Endothelial cell of umbilical vein (primary cell): ENCODE data around the gene DHX35. TPM values are rescaled to one million over a fixed set of nuclear protein-coding genes. Genes with fewer than 3 reads are reported as not detected.

Experiments used
- BruUV-seq: library from RNA; stranded (reverse); fragments of 400-500 nt; replicated peaks from 2 replicates; lab custom pipeline; 2021; lab: Mats Ljungman, UMichigan
- CTCF ChIA-PET: fragments of 300-600, 350-600 bp; sonication (Branson Sonifier 250); formaldehyde crosslinking; loops from one replicate; lab custom pipeline; 2021; ENCODE audit warnings: antibody characterized with exemption, inconsistent platforms; lab: Charles Lee
- POLR2A ChIA-PET: fragments of 300-600, 350-600 bp; sonication (Branson Sonifier 250); formaldehyde crosslinking; loops from one replicate; lab custom pipeline; 2021; ENCODE audit warnings: antibody characterized with exemption, inconsistent platforms; lab: Charles Lee
- DNase-seq: peaks from one replicate; pipeline ENCODE4 v3.0.0-alpha.2; 2011; ENCODE audit warnings: low read depth, low spot score
- FAIRE-seq: peaks from 2 replicates; lab custom pipeline; 2011; peaks lifted over from hg19 to GRCh38; lab: Jason Lieb, UNC
- H2AFZ ChIP-seq: 2 replicates; pipeline ENCODE4 v1.6.0; 2012; ENCODE audit warnings: low read depth, low read length, control low read depth, inconsistent platforms
- H3K27ac ChIP-seq: 2 replicates; pipeline ENCODE4 v1.5.1; 2011; ENCODE audit warnings: low read depth, mild to moderate bottlenecking, control low read depth, low read length, moderate library complexity; ENCODE audit not compliant: insufficient read depth
- H3K27me3 ChIP-seq, 2 experiments: 2 replicates each; pipeline versions ENCODE4 v1.6.0 to v1.6.1; 2011; ENCODE audit warnings: low read length in 2 of 2, mixed read lengths in 1 of 2; ENCODE audit not compliant: control insufficient read depth in 2 of 2, insufficient read depth in 2 of 2
- H3K36me3 ChIP-seq, 2 experiments: 2 replicates in 1 of 2; 3 replicates in 1 of 2; pipeline ENCODE4 v1.5.1; 2011; ENCODE audit warnings: low read length in 2 of 2, mild to moderate bottlenecking in 1 of 2, moderate library complexity in 1 of 2; ENCODE audit not compliant: control insufficient read depth in 2 of 2, insufficient read depth in 2 of 2; ENCODE audit errors: extremely low read depth in 1 of 2
- H3K4me1 ChIP-seq: 3 replicates; pipeline ENCODE4 v1.5.1; 2011; ENCODE audit warnings: mild to moderate bottlenecking, low read length; ENCODE audit not compliant: control insufficient read depth, insufficient read depth; ENCODE audit errors: extremely low read depth
- H3K4me2 ChIP-seq: 2 replicates; pipeline ENCODE4 v1.6.1; 2011; ENCODE audit warnings: low read length, control low read depth, mixed read lengths; ENCODE audit not compliant: insufficient read depth
- H3K4me3 ChIP-seq, 3 experiments: fragments of 200-600 bp in 1 of 3; sonication (generic), shearing (Covaris generic) in 1 of 3; replicated peaks in 1 of 3; 2 replicates each; pipeline ENCODE4 v1.5.1; 2011 to 2016; ENCODE audit warnings: control low read depth in 3 of 3, low read length in 3 of 3, mild to moderate bottlenecking in 2 of 3, inconsistent platforms in 1 of 3, low read depth in 1 of 3, moderate library complexity in 1 of 3; ENCODE audit not compliant: insufficient read depth in 1 of 3
- H3K79me2 ChIP-seq: 2 replicates; pipeline ENCODE4 v1.6.0; 2012; ENCODE audit warnings: low read length, inconsistent platforms; ENCODE audit not compliant: control insufficient read depth, insufficient read depth
- H3K9ac ChIP-seq: replicated peaks from 2 replicates; pipeline ENCODE3; 2011; ENCODE audit warnings: low read length, control low read depth; ENCODE audit not compliant: insufficient read depth; ENCODE audit errors: extremely low read depth
- H3K9me1 ChIP-seq: replicated peaks from 3 replicates; pipeline ENCODE4 v1.6.0; 2011; ENCODE audit warnings: mild to moderate bottlenecking, low read length; ENCODE audit not compliant: control insufficient read depth, insufficient read depth; ENCODE audit errors: extremely low read depth
- H3K9me3 ChIP-seq: replicated peaks from 2 replicates; pipeline ENCODE4 v1.5.1; 2012; ENCODE audit warnings: low read length, inconsistent platforms; ENCODE audit not compliant: control insufficient read depth, insufficient read depth
- H4K20me1 ChIP-seq: replicated peaks from 2 replicates; pipeline ENCODE3; 2011; ENCODE audit warnings: mild to moderate bottlenecking, low read length; ENCODE audit not compliant: control insufficient read depth, insufficient read depth; ENCODE audit errors: extremely low read depth
- CTCF ChIP-seq, 2 donors: IDR thresholded peaks; 1 replicate in 1 of 2; 2 replicates in 1 of 2; pipeline ENCODE4 v1.5.1; 2011; ENCODE audit warnings: low read length in 2 of 2, mild to moderate bottlenecking in 2 of 2, moderate library complexity in 2 of 2, control low read depth in 1 of 2, inconsistent platforms in 1 of 2, low read depth in 1 of 2; ENCODE audit not compliant: insufficient read depth in 1 of 2; ENCODE audit errors: extremely low read depth in 1 of 2
- FOS ChIP-seq: IDR thresholded peaks from 2 replicates; pipeline ENCODE4 v1.6.1; 2011; ENCODE audit warnings: mild to moderate bottlenecking, low read length, moderate library complexity, borderline replicate concordance; ENCODE audit not compliant: insufficient read depth
- GATA2 ChIP-seq: IDR thresholded peaks from 2 replicates; pipeline ENCODE4 v1.7.0; 2011; ENCODE audit warnings: low read depth, mild to moderate bottlenecking, moderate library complexity, mixed read lengths, low read length; ENCODE audit not compliant: insufficient read length, insufficient read depth
- JUN ChIP-seq: IDR thresholded peaks from 2 replicates; pipeline ENCODE4 v1.6.1; 2011; ENCODE audit warnings: borderline replicate concordance, low read depth; ENCODE audit not compliant: insufficient read length, insufficient read depth
- MAX ChIP-seq: IDR thresholded peaks from 2 replicates; pipeline ENCODE4 v1.6.1; 2011; ENCODE audit not compliant: insufficient read depth, insufficient read length
- MYC ChIP-seq: IDR thresholded peaks from one replicate; pipeline ENCODE4 v1.6.1; 2011; ENCODE audit warnings: mild to moderate bottlenecking, low read depth, low read length
- POLR2A ChIP-seq: IDR thresholded peaks from 2 replicates; pipeline ENCODE4 v1.6.1; 2012; ENCODE audit warnings: low read depth, mild to moderate bottlenecking, control low read depth, low read length
- POLR2AphosphoS5 ChIP-seq: IDR thresholded peaks from 2 replicates; pipeline ENCODE4 v1.6.1; 2012; ENCODE audit warnings: low read depth, mild to moderate bottlenecking, control low read depth, low read length, moderate library complexity; ENCODE audit not compliant: insufficient read depth
- dilution Hi-C: fragments of 300-500 bp; cut with MboI; formaldehyde crosslinking; loops from one replicate; pipeline ENCODE4 v1.15.0; 2019; ENCODE audit warnings: low sequenced_read_pairs; ENCODE audit not compliant: extremely low pct_ligation_motif_present
- intact Hi-C: fragments of 100-400 bp; cut with micrococcal nuclease; formaldehyde crosslinking; loops from one replicate; pipeline ENCODE4 v1.10.0; 2022
- polyA plus RNA-seq, 4 experiments: library from polyadenylated mRNA; depleted of rRNA in 3 of 4; stranded (reverse) in 3 of 4; unstranded in 1 of 4; fragments of >200 nt; gene quantifications; 2 replicates each; pipeline versions ENCODE4 v1.2.1 to v1.2.3, GENCODE V29; 2011 to 2012; ENCODE audit warnings: missing spikeins in 1 of 4
- total RNA-seq: library from RNA; stranded (reverse); gene quantifications from 2 replicates; pipeline ENCODE4 v1.2.3, GENCODE V29; 2021

The DHX35 gene
- total and polyA plus RNA-seq, 2 donors (not counting 3 experiments of a cell fraction or from before 2014, with no cell fraction given), result 10.0 to 13.0 TPM

GRCh38 chr20:38968090-38968489, 5.9 kb downstream of the DHX35 start:
- intact Hi-C loops, result no loop called here
- Histone ChIP-seq H3K4me3 (no peak overlapping the region), H3K27me3 (no peaks in the 10 kb centered on the region), H3K27ac (no peak overlapping the region), H2AFZ (no peak overlapping the region), H3K4me2 (no peak overlapping the region), H3K4me1 (peaks cover 4% of the 10 kb centered on the region), H3K9me3 (no peaks in the 10 kb centered on the region), H4K20me1 (no peaks in the 10 kb centered on the region), H3K36me3 (peaks cover 0 to 2% of the 10 kb centered on the region in 2 experiments), H3K79me2 (peaks cover 27% of the 10 kb centered on the region), H3K9ac (no peak overlapping the region), H3K9me1 (no peaks in the 10 kb centered on the region)
- dilution Hi-C loops, result no loop called here
- ChIA-PET POLR2A (no interaction called here), CTCF (interaction anchor here (0.9 to 1.5 kb wide), 3 partner anchors 41 to 75 kb away, joined by 3 to 4 read pairs (median 3); partner anchors contain the start of gene FAM83D)
- BruUV-seq, result no TSS peak
- no peak for DNase-seq
- TF ChIP-seq GATA2, result no peak
- no peak for TF ChIP-seq MYC
- no peak for TF ChIP-seq MAX
- no peak for TF ChIP-seq POLR2AphosphoS5
- FAIRE-seq, result no peak

GRCh38 chr20:38969708-38970107, 7.6 kb downstream of the DHX35 start:
- Histone ChIP-seq H3K4me2 (no peak overlapping the region), H3K9ac (no peak overlapping the region), H4K20me1 (no peaks in the 10 kb centered on the region), H3K4me1 (peaks cover 6% of the 10 kb centered on the region), H3K79me2 (peaks cover 19% of the 10 kb centered on the region), H3K27me3 (no peaks in the 10 kb centered on the region), H2AFZ (no peak overlapping the region), H3K9me1 (no peaks in the 10 kb centered on the region), H3K36me3 (peaks cover 0 to 4% of the 10 kb centered on the region in 2 experiments), H3K4me3 (no peak overlapping the region), H3K9me3 (no peaks in the 10 kb centered on the region), H3K27ac (no peak overlapping the region)
- dilution Hi-C loops, result no loop called here
- CTCF ChIA-PET, result no interaction called here
- intact Hi-C loops, result no loop called here
- FAIRE-seq, result no peak
- POLR2A ChIA-PET, result no interaction called here
- no TSS peak for BruUV-seq
- no peak for DNase-seq
- no peak for TF ChIP-seq GATA2
- no peak for TF ChIP-seq CTCF (IDR thresholded peaks at IDR 0.05; ENCODE audit: extremely low read depth in 1 of 2, insufficient read depth in 1 of 2, low read depth in 1 of 2, low read length in 2 of 2)
- TF ChIP-seq JUN, result no peak
- no peak for TF ChIP-seq MYC
- TF ChIP-seq POLR2A, result no peak
- no peak for TF ChIP-seq FOS
